H4 (cell line): ENCODE data around the gene TPR. TPM values are rescaled to one million over a fixed set of nuclear protein-coding genes. Genes with fewer than 3 reads are reported as not detected.
"Not testable (repeated sequence)": the region's sequence is repeated elsewhere in the genome, so short reads cannot be mapped to it uniquely, and the experiment has no call there.

Experiments used
- DNase-seq: peaks from one replicate; pipeline ENCODE4 v3.0.0-alpha.2; 2015; ENCODE audit warnings: low spot score
- total RNA-seq: library from RNA; depleted of rRNA; stranded (reverse); fragments of >200 nt; shearing (Covaris generic); gene quantifications from 2 replicates; pipeline ENCODE4 v1.2.3, GENCODE V29; 2014; rRNA removed

Gene TPR
- 16.2 and 30.3 TPM in 2 replicates for total RNA-seq

DNA sequence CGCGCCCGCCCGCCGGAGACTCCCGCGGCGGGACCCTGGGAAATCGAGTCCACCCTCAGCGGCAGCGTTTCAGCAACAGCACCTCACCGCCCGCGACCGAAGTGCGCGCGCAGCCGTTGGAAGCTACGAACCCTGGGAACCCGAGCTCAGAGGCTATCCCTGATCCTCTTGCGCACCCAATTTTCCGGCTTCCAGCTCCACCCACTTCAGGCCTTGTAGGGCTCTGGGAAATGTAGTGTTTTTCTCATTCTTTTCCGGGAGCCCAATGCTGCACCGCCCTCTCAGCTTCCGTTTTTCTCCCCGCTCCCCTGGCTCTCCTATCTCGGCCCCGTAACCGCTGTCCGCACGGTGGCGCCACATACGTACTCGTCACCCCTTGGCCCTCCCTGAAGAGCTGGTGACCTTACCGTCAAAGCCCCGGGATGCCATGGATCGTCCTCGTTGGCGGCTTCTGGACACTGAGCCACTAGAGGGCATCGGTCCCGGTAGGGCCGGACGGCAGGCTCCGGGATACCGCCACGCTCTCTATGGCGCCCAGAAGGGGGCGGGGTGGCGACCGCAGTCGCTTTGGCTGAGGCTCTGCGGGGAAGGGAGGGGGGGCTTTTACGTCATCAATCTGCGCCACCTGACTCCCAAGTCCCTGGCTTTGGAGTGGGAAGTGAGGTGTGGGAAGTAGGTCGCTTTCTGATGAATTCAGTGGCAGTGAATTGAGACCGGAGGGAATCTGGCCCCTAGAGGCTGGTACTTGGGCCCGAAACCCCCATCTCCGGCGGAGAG lies at the start of gene TPR, which contains the start of gene ODR4:
Gene TPR, minus strand, starts transcription at position 102 of the 777 bp plus-strand sequence. CDS start 225 bp downstream, outside the sequence.
Gene ODR4, plus strand, starts transcription at position 687 of the 777 bp plus-strand sequence. CDS start 3,948 bp downstream, outside the sequence.
- peak; percentile 98 for DNase-seq

DNA sequence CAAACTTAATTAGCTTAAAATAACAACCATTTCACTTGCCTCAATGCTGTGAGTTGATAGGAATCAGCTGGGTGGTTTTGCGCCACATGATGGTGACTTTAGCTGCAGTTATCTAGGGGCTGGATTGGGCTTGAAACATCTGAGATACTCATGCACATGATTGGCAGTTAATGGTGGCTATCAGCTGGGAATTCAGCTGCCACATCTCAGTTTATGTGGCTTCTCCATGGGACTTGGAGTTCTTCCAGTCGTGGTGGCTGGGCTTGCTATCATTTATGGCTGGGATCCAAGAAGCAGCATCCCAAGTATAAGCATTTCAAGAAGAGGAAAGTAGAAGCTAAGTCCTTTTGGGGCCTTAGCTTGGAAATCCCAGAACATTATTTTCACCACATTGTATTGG lies 49.5 kb upstream of the TPR start:
- no peak for DNase-seq

DNA sequence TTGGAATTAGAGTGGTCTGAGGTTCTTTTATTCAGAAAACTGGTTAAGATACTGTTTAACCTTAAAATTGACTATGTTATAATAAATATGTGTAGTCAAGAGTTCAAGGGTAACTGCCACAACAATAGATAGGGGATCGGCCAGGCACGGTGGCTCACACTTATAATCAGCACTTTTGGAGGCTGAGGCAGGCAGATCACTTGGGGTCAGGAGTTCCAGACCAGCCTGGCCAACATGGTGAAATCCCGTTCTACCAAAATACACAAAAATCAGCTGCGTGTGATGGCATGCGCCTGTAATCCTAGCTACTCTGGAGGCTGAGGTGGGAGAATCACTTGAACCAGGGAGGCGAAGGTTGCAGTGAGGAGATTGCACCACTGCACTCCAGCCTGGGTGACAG lies 46.4 kb upstream of the TPR start:
- no peak for DNase-seq

DNA sequence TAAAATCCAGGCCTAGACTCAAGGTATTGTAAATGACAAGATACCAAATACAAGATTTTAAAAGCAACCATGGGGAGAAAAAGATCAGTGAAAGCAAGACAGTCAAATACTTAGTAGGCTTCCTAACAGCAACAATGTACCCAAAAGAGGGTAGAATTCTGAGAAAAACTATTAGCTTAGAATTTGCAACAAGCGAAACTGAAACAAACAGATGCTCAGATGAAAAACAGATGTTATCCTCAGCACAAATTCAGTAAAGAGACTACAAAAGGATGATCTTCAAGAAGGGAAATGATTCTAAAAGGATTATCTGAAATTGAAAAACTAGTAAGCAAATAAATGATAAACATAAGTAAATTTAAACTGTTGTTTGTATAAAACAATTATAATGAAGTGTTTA lies 45.9 kb upstream of the TPR start:
- DNase-seq: no peak

DNA sequence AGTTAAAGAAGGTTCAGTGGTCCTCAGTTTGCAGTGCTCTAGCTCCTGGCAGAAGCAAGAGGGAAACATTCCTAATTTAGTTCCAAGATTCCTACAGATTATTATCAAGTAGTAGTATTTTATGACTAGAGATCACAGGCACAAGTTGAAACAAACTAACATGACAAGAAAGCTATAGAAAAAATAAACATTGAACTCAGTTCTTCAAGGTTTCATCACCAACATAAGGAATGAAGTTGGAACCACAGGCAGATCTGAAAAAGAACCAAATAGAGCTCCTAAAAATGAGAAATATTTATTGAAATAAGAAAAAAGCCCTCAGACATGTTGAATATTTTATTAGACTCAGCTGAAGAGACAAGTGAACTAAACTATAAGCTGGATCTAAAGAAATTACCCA lies 45.3 kb upstream of the TPR start:
- DNase-seq: no peak

DNA sequence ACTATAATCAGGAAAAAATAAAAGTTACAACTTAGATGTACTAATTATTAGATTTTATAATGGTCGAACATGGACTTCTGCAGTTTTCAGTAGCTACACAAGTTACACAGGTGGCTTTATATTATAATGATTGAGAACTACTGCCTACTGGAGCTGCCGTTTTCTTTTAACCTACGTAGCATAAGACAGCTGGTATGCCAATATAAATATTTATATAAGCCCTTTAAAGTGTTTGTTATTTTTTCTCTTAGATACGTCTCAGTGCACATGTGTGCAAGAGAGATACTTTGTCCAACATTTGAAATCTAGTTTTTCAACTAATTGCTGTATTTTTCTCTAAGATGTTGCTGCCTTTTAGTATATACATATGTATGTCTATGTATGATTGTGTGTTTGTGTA lies 43.5 kb upstream of the TPR start:
- DNase-seq: no peak

DNA sequence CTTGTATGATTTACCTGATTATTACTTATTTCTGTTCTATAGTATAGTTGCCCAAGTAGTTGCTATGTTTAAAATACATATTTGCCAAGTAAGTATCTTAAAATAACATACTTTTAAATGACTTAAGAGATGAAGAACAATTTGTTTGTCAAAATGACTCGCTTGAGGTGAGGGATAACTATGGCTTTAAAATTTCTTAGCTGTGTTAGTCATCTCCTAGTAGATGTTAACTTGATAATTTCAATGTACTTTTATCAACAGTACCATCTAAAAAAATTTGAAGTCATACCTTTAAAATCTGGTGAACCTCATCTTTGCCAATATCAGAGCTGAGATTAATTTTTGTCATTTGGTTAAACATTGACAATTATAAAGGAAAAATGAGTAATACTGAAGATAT lies 38.3 kb upstream of the TPR start:
- DNase-seq: no peak

DNA sequence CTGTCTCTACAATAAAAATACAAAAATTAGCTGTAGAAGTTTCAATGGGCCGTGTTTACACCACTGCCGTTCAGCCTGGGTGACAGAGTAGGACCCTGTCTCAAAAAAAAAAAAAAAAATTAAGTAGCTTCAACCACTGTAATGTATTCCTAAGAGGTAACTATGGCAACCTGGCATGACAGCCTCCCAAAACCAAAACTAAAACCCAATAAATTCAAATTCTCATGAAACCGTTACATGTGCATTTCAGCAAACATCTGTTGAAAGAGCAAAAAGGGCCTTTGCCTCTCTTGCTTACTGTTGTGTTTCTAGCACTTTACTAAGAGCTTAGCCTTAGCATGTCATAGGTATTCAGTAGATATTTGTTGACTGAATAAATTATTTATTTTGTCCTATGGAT lies 34.0 kb upstream of the TPR start:
- no peak for DNase-seq

DNA sequence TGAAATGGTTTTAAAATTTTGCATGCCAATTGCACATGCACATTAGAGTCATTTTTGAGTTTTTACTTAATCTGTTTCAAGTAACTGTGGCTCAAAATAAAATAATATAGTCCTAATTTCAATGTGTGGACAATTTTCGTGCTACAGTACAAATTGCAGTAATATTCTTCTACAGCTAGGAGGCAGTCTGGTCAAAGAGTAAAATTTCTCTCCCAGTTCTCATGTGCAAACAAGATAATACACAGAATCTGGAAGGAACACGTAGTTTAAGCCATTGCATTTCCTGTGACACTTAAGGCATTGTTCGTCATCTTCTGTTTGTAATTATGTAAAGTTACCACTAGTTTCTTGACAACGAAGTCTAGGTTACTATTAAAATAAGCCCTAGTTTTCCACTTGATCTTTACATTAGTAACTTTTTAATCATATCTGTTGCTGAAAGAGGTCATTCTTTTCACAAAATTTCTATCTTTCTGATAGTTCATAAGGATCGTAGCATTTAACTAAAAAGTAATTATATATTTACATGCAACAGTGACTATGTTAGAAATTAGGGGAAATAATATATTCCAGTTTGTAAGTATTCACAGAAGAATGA lies 29.5 kb upstream of the TPR start:
- peak; percentile 74 for DNase-seq

DNA sequence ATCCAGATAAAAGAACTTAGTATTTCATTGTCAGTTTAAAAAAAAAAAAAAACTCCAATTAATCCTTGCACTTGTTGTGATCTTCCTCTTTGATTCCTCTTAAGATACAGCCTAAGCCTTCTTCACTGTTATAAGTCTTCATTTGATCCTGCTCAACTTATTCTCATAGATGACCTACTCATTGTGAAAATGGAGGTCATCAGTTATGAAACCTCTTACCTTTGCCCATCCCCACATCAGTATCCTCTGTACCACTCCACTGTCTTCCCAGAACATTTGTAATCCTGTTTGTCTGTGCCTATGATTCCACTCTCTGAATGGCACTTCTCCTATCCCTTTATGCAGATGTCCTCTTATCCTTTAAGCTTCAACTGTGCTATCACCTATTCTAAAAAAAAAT lies 28.6 kb upstream of the TPR start:
- DNase-seq: no peak

DNA sequence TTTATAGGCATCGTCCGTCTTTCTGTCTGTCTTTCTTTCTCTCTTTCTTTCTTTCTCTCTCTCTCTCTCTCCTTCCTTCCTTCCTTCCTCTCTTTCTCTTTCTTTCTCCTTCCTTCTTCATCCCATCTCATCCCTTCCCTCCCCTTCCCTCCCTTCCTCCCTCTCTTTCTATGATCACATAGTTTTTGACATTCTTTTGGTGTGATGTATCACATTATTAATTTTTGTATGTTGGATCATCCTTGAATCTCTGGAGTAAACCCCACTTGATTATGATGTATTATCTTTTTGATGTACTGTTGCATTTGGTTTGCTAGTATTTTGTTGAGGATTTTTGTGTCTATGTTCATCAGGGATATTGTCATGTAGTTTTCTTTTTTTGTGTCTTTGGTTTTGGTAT lies 26.4 kb upstream of the TPR start:
- not testable (repeated sequence) for DNase-seq

DNA sequence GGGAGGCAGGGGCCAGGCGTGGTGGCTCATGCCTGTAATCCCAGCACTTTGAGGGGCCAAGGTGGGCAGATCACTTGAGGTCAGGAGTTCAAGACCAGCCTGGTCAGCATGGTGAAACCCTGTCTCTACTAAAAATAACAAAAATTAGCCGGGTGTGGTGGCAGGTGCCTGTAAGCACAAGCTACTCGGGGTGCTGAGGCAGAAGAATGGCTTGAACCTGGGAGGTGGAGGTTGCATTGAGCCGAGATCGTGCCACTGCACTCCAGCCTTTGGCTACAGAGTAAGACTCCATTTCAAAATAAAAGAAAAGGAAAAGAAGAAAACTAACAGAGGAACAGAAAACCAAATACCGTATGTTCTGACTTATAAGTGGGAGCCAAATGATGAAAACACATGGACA lies 17.7 kb upstream of the TPR start:
- not testable (repeated sequence) for DNase-seq

DNA sequence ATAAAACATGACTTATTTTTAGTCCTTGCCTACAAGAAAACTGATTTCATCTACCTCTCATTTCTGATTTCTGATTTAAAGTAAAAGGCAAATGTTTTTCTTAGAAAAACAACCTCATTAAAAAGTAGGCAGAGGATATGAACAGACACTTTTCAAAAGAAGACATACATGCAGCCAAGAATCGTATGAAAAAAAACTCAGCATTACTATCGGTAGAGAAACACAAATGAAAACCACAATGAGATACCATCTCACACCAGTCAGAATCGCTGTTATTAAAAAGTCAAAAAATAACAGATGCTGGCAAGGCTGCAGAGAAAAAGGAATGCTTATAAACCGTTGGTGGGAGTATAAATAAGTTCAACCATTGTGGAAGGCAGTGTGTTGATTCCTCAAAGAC lies 16.8 kb upstream of the TPR start:
- no peak for DNase-seq

DNA sequence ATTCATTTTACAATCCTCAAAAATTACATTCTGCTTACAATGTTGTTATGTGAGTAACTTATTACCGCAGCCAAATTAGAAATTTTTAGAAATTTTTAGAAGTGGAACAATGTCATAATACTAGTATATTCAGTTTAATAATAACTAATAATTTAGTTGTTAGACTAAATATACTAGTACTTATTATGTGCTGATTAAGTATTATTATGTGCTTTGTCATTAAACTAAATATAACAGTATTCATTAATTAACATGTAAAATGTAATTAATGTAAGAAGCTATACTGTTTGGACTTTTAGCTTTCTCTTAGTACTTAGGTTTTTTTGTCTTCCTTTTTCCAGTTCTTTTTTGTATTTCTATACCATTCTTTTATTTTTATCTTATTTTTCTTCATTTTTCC lies 15.9 kb upstream of the TPR start:
- no peak for DNase-seq

DNA sequence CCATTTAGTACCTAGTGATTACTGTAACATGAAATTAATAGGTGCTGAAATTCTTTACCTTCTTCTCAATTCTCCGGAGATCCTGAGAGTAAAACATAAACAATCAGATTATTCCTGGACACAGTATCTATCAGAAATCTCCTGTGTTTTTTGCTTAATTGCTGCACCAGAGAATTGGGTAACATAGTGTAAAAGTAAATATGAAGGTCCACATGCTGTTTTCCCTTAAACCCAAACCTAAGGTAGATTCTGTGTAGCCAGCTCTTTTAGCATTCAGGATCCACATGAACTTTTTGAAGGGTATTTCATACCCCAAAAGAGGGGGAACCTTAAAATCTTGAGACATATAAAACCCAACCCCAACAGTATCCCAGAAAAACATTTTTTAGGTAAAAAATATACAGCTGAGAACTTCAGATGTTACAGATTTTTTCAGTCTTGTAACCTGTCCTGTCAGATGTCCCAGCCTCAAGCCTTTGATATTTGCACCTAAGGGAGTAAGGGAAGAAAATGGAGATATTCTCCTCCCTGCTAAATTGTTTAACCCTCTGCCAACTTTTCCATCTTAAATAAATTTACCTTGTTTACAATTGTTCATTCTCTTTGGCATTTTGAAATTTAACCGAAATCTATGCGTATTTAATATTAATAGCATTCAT lies 11.8 kb upstream of the TPR start:
- DNase-seq: no peak

DNA sequence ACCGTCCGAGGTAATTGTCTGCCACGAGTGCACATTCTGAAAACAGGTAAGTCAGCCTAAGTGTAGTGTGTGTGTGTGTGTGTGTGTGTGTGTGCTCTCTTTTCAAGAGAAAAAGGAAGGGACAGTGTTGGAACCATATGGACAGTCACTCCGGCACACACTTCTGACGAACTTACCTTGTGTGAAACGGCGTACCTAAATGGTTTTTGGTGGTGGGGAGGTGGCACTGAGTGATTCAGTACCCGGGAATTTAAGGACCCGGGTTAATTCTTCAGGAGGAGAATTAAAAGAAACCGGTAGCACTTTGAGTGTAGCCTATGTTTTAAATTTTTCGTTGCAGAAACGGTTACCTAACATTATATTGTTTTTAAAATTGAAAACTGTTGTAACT lies 871 bp upstream of the TPR start:
- no peak for DNase-seq

DNA sequence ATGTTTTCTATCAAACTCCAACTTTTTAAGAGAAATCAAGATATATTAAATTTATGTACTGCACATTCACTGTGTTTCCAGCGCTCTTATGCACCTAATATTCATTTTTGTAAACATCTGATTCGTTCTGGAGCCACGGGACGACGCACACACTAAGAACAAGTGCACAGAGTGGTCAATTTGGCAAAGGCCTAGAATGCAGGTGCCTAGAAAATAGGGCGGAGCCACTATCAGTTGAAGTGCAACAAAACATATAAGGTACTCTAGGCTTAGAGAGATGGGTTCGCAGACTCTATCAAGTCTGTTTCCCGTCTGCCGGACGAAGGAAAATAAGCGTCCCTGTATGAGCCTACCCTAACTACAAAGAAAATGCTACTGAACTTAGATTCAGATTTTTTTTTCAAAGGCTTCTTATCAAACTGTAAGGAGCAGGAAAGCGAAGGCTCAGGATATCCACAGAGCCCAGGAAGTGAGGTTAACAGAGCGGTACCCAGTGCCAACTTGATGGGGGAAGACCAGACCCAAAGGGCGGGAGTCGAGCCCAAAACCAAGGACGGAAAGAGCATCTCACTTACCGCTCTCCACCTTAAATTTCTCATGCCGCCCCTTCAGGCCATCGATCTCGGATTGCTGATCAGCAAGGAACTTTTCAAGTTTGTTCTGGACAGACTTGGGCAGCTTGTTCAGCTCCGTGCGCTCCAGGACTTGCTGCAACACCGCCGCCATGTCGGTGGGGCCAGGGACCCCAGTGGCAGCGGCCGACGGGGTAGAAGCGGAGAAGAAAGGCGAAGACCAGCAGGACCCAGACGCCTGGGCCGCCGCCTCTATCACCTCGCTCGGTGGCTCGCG lies 526 bp downstream of the TPR start:
- DNase-seq: peak; percentile 3

DNA sequence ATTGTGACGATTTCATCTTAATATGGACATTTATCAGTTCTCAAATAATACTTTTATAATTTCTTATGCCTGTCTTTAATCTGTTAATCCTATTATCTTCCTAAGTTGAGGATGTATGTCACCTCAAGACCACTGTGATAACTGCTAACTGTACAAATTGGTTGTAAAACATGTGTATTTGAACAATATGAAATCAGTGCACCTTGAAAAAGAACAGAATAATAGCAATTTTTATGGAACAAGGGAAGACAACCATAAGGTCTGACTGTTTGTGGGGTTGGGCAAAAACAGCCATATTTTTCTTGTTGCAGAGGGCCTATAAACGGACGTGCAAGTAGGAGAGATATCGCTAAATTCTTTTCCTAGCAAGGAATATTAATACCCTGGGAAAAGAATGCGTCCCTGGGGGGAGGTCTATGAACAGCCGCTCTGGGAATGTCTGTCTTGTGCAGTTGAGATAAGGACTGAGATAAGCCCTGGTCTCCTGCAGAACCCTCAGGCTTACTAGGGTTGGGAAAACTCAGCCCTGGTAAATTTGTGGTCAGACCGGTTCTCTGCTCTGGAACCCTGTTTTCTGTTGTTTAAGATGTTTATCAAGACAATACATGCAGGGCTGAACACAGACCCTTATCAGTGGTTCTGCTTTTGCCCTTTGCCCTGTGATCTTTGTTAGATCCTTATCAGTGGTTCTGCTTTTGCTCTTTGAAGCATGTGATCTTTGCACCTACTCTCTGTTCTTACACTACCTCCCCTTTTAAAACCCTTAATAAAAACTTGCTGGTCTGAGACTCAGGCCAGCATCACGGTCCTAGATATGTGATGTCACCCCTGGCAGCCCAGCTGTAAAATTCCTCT lies 27.0 kb downstream of the TPR start:
- DNase-seq: not testable (repeated sequence)

DNA sequence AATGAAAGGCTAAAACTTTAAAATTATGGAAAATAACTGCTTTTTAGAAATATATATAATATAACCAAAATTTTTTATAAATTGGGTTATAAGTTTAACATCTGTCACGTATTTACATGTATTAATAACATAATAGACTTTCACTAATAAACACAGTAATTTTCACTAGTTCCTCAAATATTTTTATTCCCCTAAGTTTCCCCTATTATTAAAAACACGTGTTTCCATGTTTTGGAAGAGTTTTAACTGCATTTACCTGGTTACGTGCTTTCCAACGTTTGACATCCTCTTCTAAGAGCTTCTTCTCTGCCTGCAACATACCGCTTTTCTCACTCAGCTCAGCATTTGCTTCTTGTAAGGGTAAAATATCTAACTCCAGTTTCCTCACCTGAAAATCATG lies 34.3 kb downstream of the TPR start:
- DNase-seq: no peak

DNA sequence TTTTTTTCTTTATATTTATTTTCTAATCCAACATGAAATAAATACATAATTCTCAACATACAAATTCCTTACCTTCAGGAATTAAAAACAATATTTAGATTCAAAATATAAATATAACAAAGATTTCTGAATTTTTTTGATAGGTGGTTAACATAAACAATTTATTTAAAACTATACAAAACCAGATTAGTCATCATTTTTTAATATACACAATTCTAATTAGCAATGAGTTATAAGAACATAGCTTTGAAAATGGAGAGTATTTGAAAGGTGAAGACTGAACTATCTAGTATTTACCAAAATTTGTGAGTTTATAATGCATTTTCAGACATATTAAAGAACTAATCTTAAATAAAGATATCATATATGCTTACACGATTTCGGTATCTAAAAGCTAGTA lies 37.5 kb downstream of the TPR start:
- no peak for DNase-seq

DNA sequence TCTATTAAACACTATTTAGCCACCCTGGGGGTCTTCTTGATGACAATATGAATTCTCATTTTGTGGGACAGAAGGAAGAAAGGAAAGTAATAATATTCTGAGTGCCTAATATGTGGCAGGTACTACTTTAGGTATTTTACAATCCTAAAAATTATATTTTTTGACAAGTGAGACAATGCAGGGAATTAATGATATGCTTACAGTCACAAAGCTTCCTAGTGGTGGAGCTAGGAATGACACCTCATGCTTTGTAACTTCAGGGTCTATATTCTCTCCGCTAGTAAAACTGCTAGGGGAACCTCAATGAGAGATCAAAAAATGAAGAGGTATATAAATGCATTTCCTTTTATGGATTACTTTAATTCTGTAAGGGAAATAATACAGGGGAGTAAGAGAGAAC lies 44.3 kb downstream of the TPR start:
- DNase-seq: no peak
